NCI-H2029 treated with DMSO at 0.1 percent for 48 hours (cell line): ENCODE data around the gene STPG3.

ENCODE experiments used
- DNase-seq: peaks from one replicate; lab custom pipeline; 2025; lab: John Stamatoyannopoulos, UW

STPG3 gene

GRCh38 chr9:137222190-137223077 lies 28.7 kb upstream of the STPG3 start, which contains the start of gene RNF208:
TSS of gene RNF208 (minus strand) at chr9:137222240. CDS start at chr9:137221212, 1,028 bp downstream.
- DNase-seq: no peak

- DNase-seq: peak; percentile 91
These were observed 27.8 kb upstream of the STPG3 start for GRCh38 chr9:137223078-137223970.

GRCh38 chr9:137224830-137225694 lies 26.0 kb upstream of the STPG3 start, which contains the start of gene CYSRT1:
TSS of gene CYSRT1 (plus strand) at chr9:137225174. CDS start at chr9:137225622, 448 bp downstream.
- no peak for DNase-seq

- DNase-seq: no peak
These were observed 25.3 kb upstream of the STPG3 start for GRCh38 chr9:137225699-137226331.

GRCh38 chr9:137226338-137227053 lies 24.6 kb upstream of the STPG3 start:
- DNase-seq: no peak

GRCh38 chr9:137227054-137227852 lies 23.8 kb upstream of the STPG3 start, which contains the start of gene RNF224:
TSS of gene RNF224 (plus strand) at chr9:137227502. CDS start at chr9:137228336, 834 bp downstream.
- peak; percentile 35 for DNase-seq

- DNase-seq: no peak
These were observed 23.1 kb upstream of the STPG3 start for GRCh38 chr9:137227853-137228505.

GRCh38 chr9:137228506-137228967 lies 22.5 kb upstream of the STPG3 start:
- no peak for DNase-seq

GRCh38 chr9:137228968-137229896 lies 21.9 kb upstream of the STPG3 start:
- no peak for DNase-seq

- no peak for DNase-seq
These were observed 21.0 kb upstream of the STPG3 start for GRCh38 chr9:137229903-137230704.

GRCh38 chr9:137230705-137231371 lies 20.2 kb upstream of the STPG3 start, which contains the start of gene SLC34A3:
TSS of gene SLC34A3 (plus strand) at chr9:137230901. CDS start at chr9:137231703, 802 bp downstream.
- DNase-seq: no peak

- no peak for DNase-seq
These were observed 19.6 kb upstream of the STPG3 start for GRCh38 chr9:137231372-137232039.

GRCh38 chr9:137232101-137232500 lies 19.0 kb upstream of the STPG3 start:
- DNase-seq: no peak

GRCh38 chr9:137232510-137232909 lies 18.6 kb upstream of the STPG3 start:
- DNase-seq: no peak

GRCh38 chr9:137233143-137233980 lies 17.7 kb upstream of the STPG3 start:
- no peak for DNase-seq
